GM19372 (cell line): ENCODE results near the gene MZT2B.
"Not testable (repeated sequence)": the region's sequence is repeated elsewhere in the genome, so short reads cannot be mapped to it uniquely, and the experiment has no call there.

Experiments
- ATAC-seq: cut with Tn5 transposase; IDR thresholded peaks from one replicate; pipeline ENCODE4 v1.9.1; 2021; ENCODE audit warnings: mild to moderate bottlenecking, low read depth, moderate library complexity; ENCODE audit not compliant: unreplicated experiment

MZT2B gene

GRCh38 chr2:130181880-130182682 is at the start of gene MZT2B:
Gene MZT2B, plus strand, starts transcription at chr2:130182262. Its CDS starts 21 bp downstream, at chr2:130182283.
- peak; percentile 76 for ATAC-seq

- no peak for ATAC-seq
Observed at GRCh38 chr2:130135692-130136541, 46.1 kb upstream of the MZT2B start.

GRCh38 chr2:130136546-130136945 is 45.5 kb upstream of the MZT2B start:
- ATAC-seq: not testable (repeated sequence)

- ATAC-seq: not testable (repeated sequence)
Observed at GRCh38 chr2:130137118-130137517, 44.9 kb upstream of the MZT2B start.

- ATAC-seq: not testable (repeated sequence)
Observed at GRCh38 chr2:130138326-130138725, 43.7 kb upstream of the MZT2B start.

GRCh38 chr2:130138841-130139251 is 43.2 kb upstream of the MZT2B start:
- not testable (repeated sequence) for ATAC-seq

- not testable (repeated sequence) for ATAC-seq
Observed at GRCh38 chr2:130139331-130140280, 42.5 kb upstream of the MZT2B start.

- not testable (repeated sequence) for ATAC-seq
Observed at GRCh38 chr2:130140516-130140915, 41.5 kb upstream of the MZT2B start.

GRCh38 chr2:130141002-130141401 is 41.1 kb upstream of the MZT2B start:
- ATAC-seq: not testable (repeated sequence)

- not testable (repeated sequence) for ATAC-seq
Observed at GRCh38 chr2:130141645-130142370, 40.3 kb upstream of the MZT2B start.

- ATAC-seq: not testable (repeated sequence)
Observed at GRCh38 chr2:130142396-130143265, 39.4 kb upstream of the MZT2B start.

GRCh38 chr2:130143266-130144039 is 38.6 kb upstream of the MZT2B start:
- not testable (repeated sequence) for ATAC-seq

- peak; percentile 95 for ATAC-seq
Observed at GRCh38 chr2:130145006-130145414, 37.1 kb upstream of the MZT2B start, which contains the start of gene CCDC74B. Gene CCDC74B, minus strand, starts transcription at chr2:130145112. Its CDS starts 116 bp downstream, at chr2:130144996.

- ATAC-seq: not testable (repeated sequence)
Observed at GRCh38 chr2:130148515-130148914, 33.5 kb upstream of the MZT2B start.

GRCh38 chr2:130150181-130151144 is 31.6 kb upstream of the MZT2B start:
- ATAC-seq: no peak

- ATAC-seq: not testable (repeated sequence)
Observed at GRCh38 chr2:130151145-130151512, 30.9 kb upstream of the MZT2B start.
